ENCODE results near the gene FUT1.

DNA sequence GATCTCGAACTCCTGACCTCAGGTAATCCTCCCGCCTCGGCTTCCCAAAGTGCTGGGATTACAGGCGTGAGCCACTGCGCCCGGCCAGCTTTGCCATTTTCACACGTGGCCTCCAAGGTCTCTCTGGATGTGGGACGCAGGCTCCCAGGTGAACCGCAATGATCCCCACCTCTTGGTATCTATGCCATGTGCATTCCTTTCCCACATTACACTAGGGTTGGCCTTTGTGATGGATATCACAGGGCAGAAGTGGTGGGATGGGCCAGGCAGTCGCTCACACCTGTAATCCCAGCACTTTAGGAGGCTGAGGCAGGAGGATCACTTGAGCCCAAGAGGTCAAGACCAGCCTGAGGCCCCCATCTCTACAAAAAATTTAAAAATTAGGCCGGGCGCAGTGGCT lies 25.3 kb upstream of the FUT1 start:
- no peak for TF ChIP-seq POLR2A (IDR thresholded peaks at IDR 0.05)
- TF ChIP-seq, protein P1, sequence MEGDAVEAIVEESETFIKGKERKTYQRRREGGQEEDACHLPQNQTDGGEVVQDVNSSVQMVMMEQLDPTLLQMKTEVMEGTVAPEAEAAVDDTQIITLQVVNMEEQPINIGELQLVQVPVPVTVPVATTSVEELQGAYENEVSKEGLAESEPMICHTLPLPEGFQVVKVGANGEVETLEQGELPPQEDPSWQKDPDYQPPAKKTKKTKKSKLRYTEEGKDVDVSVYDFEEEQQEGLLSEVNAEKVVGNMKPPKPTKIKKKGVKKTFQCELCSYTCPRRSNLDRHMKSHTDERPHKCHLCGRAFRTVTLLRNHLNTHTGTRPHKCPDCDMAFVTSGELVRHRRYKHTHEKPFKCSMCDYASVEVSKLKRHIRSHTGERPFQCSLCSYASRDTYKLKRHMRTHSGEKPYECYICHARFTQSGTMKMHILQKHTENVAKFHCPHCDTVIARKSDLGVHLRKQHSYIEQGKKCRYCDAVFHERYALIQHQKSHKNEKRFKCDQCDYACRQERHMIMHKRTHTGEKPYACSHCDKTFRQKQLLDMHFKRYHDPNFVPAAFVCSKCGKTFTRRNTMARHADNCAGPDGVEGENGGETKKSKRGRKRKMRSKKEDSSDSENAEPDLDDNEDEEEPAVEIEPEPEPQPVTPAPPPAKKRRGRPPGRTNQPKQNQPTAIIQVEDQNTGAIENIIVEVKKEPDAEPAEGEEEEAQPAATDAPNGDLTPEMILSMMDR (IDR thresholded peaks at IDR 0.05): no peak
- TF ChIP-seq POLR2AphosphoS5 (IDR thresholded peaks at IDR 0.05): no peak

Measured in gastroesophageal sphincter (tissue), 3 donors.